SK-N-SH (cell line): Measurements from ENCODE around the gene TDP1. TPM values are rescaled to one million over a fixed set of nuclear protein-coding genes. Genes with fewer than 3 reads are reported as not detected.

Source experiments
- CTCF ChIA-PET: fragments of 300-600, 350-600 bp; formaldehyde crosslinking; extraction: SDS; loops from one replicate; lab custom pipeline; 2021; lab: Yijun Ruan, JAX
- POLR2A ChIA-PET: fragments of 350-600 bp; sonication (Branson Sonifier 250); formaldehyde crosslinking; extraction: SDS; loops from one replicate; lab custom pipeline; 2020; ENCODE audit warnings: antibody characterized with exemption, inconsistent platforms; lab: Yijun Ruan, JAX
- DNase-seq: peaks from one replicate; pipeline ENCODE4 v3.0.0; 2012
- H2AFZ ChIP-seq: fragments of 200-600 bp; sonication (generic); 2 replicates; pipeline ENCODE4 v1.8.1; 2016; ENCODE audit warnings: antibody characterized with exemption, mild to moderate bottlenecking, low read depth
- H3F3A ChIP-seq: fragments of 200-600 bp; sonication (generic); replicated peaks from 2 replicates; pipeline ENCODE3; 2016; ENCODE audit warnings: antibody characterized with exemption, mild to moderate bottlenecking; ENCODE audit not compliant: insufficient read depth
- H3K27ac ChIP-seq, 2 experiments: fragments of 200-500 bp in 1 of 2; fragments of 200-600 bp in 1 of 2; sonication (Bioruptor generic) in 1 of 2; sonication (generic), shearing (Covaris generic) in 1 of 2; 2 replicates each; pipeline versions ENCODE4 v1.5.1 to v1.6.1; 2014 to 2016; ENCODE audit warnings: low read depth in 2 of 2, inconsistent platforms in 1 of 2, low read length in 1 of 2, mild to moderate bottlenecking in 1 of 2, mixed read lengths in 1 of 2
- H3K27me3 ChIP-seq: fragments of 200-600 bp; sonication (generic), shearing (Covaris generic); 2 replicates; pipeline ENCODE4 v1.6.1; 2016; ENCODE audit warnings: mixed run types; ENCODE audit not compliant: insufficient read depth
- H3K36me3 ChIP-seq, 2 experiments: fragments of 200-500 bp in 1 of 2; fragments of 200-600 bp in 1 of 2; sonication (Bioruptor generic) in 1 of 2; sonication (generic) in 1 of 2; replicated peaks in 1 of 2; 2 replicates each; pipeline versions ENCODE3 to v1.5.1; 2014 to 2016; ENCODE audit warnings: low read length in 1 of 2, mild to moderate bottlenecking in 1 of 2; ENCODE audit not compliant: insufficient read depth in 2 of 2, control insufficient read depth in 1 of 2
- H3K4me1 ChIP-seq, 2 experiments: fragments of 200-500 bp in 1 of 2; fragments of 200-600 bp in 1 of 2; sonication (Bioruptor generic) in 1 of 2; sonication (generic), shearing (Covaris generic) in 1 of 2; 2 replicates each; pipeline versions ENCODE4 v1.5.1 to v1.6.1; 2014 to 2016; ENCODE audit warnings: low read depth in 1 of 2, low read length in 1 of 2, mixed run types in 1 of 2; ENCODE audit not compliant: insufficient read depth in 2 of 2, control insufficient read depth in 1 of 2
- H3K4me2 ChIP-seq: fragments of 200-600 bp; sonication (generic), shearing (Covaris generic); 2 replicates; pipeline ENCODE4 v1.6.1; 2017; ENCODE audit warnings: mixed run types
- H3K4me3 ChIP-seq, 2 experiments: fragments of 200-500 bp in 1 of 2; fragments of 200-600 bp in 1 of 2; sonication (Bioruptor generic) in 1 of 2; sonication (generic), shearing (Covaris generic) in 1 of 2; 2 replicates each; pipeline versions ENCODE4 v1.5.1 to v1.8.1; 2014 to 2016; ENCODE audit warnings: low read depth in 2 of 2, inconsistent platforms in 1 of 2, low read length in 1 of 2, mild to moderate bottlenecking in 1 of 2, mixed read lengths in 1 of 2, moderate library complexity in 1 of 2
- H3K79me2 ChIP-seq: fragments of 200-600 bp; sonication (generic); 2 replicates; pipeline ENCODE4 v1.8.1; 2017; ENCODE audit warnings: mild to moderate bottlenecking; ENCODE audit not compliant: insufficient read depth
- H3K9ac ChIP-seq: fragments of 200-600 bp; sonication (generic); 2 replicates; pipeline ENCODE4 v1.6.1; 2017; ENCODE audit warnings: mixed run types
- H3K9me2 ChIP-seq: fragments of 200-600 bp; sonication (generic); 2 replicates; pipeline ENCODE4 v1.6.1; 2017; ENCODE audit warnings: mixed run types
- H3K9me3 ChIP-seq: fragments of 200-600 bp; sonication (generic); 2 replicates; pipeline ENCODE4 v1.6.1; 2017; ENCODE audit warnings: mixed run types, mild to moderate bottlenecking, moderate library complexity
- H4K20me1 ChIP-seq: fragments of 200-600 bp; sonication (generic); 2 replicates; pipeline ENCODE4 v1.6.1; 2017; ENCODE audit warnings: mild to moderate bottlenecking, mixed run types; ENCODE audit not compliant: insufficient read depth
- ELF1 ChIP-seq: IDR thresholded peaks from 2 replicates; pipeline ENCODE4 v1.4.0; 2012
- EP300 ChIP-seq, 2 experiments: IDR thresholded peaks; 2 replicates each; pipeline versions ENCODE4 v1.4.0 to v1.6.1; 2012; ENCODE audit warnings: borderline replicate concordance in 1 of 2, low read depth in 1 of 2, low read length in 1 of 2
- FOSL2 ChIP-seq: IDR thresholded peaks from 2 replicates; pipeline ENCODE4 v1.4.0; 2012; ENCODE audit warnings: low read depth, mild to moderate bottlenecking, moderate library complexity, borderline replicate concordance
- FOXJ3 ChIP-seq: sonication (generic); formaldehyde crosslinking; IDR thresholded peaks from 2 replicates; pipeline ENCODE4 v1.5.1; 2020; ENCODE audit warnings: mild to moderate bottlenecking, missing genetic modification reagents
- FOXM1 ChIP-seq: IDR thresholded peaks from 2 replicates; pipeline ENCODE4 v1.4.0; 2012; ENCODE audit warnings: low read depth, mild to moderate bottlenecking
- JUND ChIP-seq: IDR thresholded peaks from 2 replicates; pipeline ENCODE4 v1.4.0; 2012
- MXI1 ChIP-seq: IDR thresholded peaks from 2 replicates; pipeline ENCODE4 v1.6.1; 2012; ENCODE audit warnings: mild to moderate bottlenecking, low read depth, low read length, improper control_type of control experiment
- NFIC ChIP-seq: IDR thresholded peaks from 2 replicates; pipeline ENCODE4 v1.4.0; 2012; ENCODE audit warnings: borderline replicate concordance
- NRF1 ChIP-seq: IDR thresholded peaks from 2 replicates; pipeline ENCODE4 v1.6.1; 2012; ENCODE audit warnings: low read depth, mild to moderate bottlenecking, low read length
- POLR2AphosphoS5 ChIP-seq: IDR thresholded peaks from 2 replicates; pipeline ENCODE4 v1.6.1; 2012; ENCODE audit warnings: low read depth, low read length
- RAD21 ChIP-seq: IDR thresholded peaks from 2 replicates; pipeline ENCODE4 v1.6.1; 2012; ENCODE audit warnings: mild to moderate bottlenecking, low read length
- SIN3A ChIP-seq: IDR thresholded peaks from 2 replicates; pipeline ENCODE4 v1.6.1; 2012; ENCODE audit warnings: low read depth, mild to moderate bottlenecking, low read length, moderate library complexity, borderline replicate concordance
- TCF12 ChIP-seq: IDR thresholded peaks from 2 replicates; pipeline ENCODE4 v1.4.0; 2012
- TEAD4 ChIP-seq: IDR thresholded peaks from 2 replicates; pipeline ENCODE4 v1.4.0; 2012; ENCODE audit warnings: mild to moderate bottlenecking, borderline replicate concordance; ENCODE audit not compliant: insufficient read depth
- WGBS: methylation state at CpG from one replicate; pipeline ENCODE4 v1.1.6; 2017; ENCODE audit warnings: low lambda C conversion rate; 5-methylcytosine and 5-hydroxymethylcytosine counted together
- polyA plus RNA-seq, 3 experiments: library from polyadenylated mRNA; depleted of rRNA; stranded (reverse); fragments of >200 nt; gene quantifications; 2 replicates each; pipeline ENCODE4 v1.2.3, GENCODE V29; 2012
- TF ChIP-seq, protein P1 (sequence below): fragments of 200-600 bp; sonication (generic); IDR thresholded peaks from 2 replicates; pipeline ENCODE4 v1.6.1; 2017; ENCODE audit warnings: antibody characterized with exemption, mild to moderate bottlenecking, moderate library complexity
- TF ChIP-seq, protein P2 (sequence below): fragments of 150-350 bp; IDR thresholded peaks from 2 replicates; pipeline ENCODE4 v1.6.1; 2016; ENCODE audit warnings: mild to moderate bottlenecking, low read depth, low read length
- TF ChIP-seq, protein P3 (sequence below): IDR thresholded peaks from 2 replicates; pipeline ENCODE4 v1.4.0; 2012; ENCODE audit warnings: low read depth, borderline replicate concordance

The TDP1 gene
- polyA plus RNA-seq, 1 of the 3 experiments (the other 2 are of a cell fraction) = 14.5 TPM

DNA sequence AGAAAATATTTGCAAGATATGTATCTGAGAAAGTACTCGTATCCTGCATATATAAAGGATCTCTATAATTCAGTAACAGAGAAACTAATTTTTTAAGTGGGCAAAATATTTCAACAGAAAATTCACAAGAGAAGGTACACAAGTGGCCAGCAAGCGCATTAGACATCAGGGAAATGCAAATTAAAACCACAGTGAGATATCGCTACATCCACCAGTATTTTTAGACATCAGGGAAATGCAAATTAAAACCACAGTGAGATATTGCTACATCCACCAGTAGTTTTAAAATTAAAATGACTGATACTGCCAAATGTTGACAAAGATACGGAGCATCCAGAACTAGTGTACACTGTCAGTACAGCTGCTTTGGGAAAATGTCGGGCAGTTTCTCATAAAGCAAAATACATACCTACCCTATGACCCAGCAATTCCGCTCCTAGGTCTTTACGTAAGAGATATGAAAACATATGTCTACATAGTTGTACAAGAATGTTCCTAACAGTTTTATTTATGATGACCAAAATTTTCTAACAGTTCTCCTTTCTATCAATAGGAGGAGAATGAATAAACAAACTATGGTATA is 103.2 kb downstream of the TDP1 start:
- no peak for DNase-seq
- Histone ChIP-seq H3K4me3 (no peak overlapping the region), H3K27me3 (peaks cover 29% of the 10 kb centered on the region), H3K4me1 (peaks cover 0 to 16% of the 10 kb centered on the region in 2 experiments; a peak in 1 of 4 replicates), H3K9ac (no peak overlapping the region), H3F3A (peaks cover 2% of the 10 kb centered on the region), H4K20me1 (no peaks in the 10 kb centered on the region), H3K27ac (no peak overlapping the region), H3K36me3 (no peaks in the 10 kb centered on the region), H2AFZ (no peak overlapping the region), H3K4me2 (no peak overlapping the region)
- POLR2A ChIA-PET = no interaction called here
- 85% methylated on average over 7 of the region's 7 CpGs for WGBS
- no peak for TF ChIP-seq SIN3A
- no peak for TF ChIP-seq TEAD4
- TF ChIP-seq, protein P1, sequence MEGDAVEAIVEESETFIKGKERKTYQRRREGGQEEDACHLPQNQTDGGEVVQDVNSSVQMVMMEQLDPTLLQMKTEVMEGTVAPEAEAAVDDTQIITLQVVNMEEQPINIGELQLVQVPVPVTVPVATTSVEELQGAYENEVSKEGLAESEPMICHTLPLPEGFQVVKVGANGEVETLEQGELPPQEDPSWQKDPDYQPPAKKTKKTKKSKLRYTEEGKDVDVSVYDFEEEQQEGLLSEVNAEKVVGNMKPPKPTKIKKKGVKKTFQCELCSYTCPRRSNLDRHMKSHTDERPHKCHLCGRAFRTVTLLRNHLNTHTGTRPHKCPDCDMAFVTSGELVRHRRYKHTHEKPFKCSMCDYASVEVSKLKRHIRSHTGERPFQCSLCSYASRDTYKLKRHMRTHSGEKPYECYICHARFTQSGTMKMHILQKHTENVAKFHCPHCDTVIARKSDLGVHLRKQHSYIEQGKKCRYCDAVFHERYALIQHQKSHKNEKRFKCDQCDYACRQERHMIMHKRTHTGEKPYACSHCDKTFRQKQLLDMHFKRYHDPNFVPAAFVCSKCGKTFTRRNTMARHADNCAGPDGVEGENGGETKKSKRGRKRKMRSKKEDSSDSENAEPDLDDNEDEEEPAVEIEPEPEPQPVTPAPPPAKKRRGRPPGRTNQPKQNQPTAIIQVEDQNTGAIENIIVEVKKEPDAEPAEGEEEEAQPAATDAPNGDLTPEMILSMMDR = no peak
- TF ChIP-seq EP300 (IDR thresholded peaks at IDR 0.05; ENCODE audit: borderline replicate concordance in 1 of 2, low read depth in 1 of 2, low read length in 1 of 2) = no peak
- TF ChIP-seq POLR2AphosphoS5 = no peak
- no peak for TF ChIP-seq FOXM1
- TF ChIP-seq, protein P2, sequence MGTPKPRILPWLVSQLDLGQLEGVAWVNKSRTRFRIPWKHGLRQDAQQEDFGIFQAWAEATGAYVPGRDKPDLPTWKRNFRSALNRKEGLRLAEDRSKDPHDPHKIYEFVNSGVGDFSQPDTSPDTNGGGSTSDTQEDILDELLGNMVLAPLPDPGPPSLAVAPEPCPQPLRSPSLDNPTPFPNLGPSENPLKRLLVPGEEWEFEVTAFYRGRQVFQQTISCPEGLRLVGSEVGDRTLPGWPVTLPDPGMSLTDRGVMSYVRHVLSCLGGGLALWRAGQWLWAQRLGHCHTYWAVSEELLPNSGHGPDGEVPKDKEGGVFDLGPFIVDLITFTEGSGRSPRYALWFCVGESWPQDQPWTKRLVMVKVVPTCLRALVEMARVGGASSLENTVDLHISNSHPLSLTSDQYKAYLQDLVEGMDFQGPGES = no peak
- TF ChIP-seq ELF1 = no peak
- TF ChIP-seq, all 33 proteins: peak for 0
- Histone ChIP-seq H3K9me2 (no peaks in the 10 kb centered on the region), H3K79me2 (no peaks in the 10 kb centered on the region), H3K9me3 (no peaks in the 10 kb centered on the region)
- CTCF ChIA-PET = interaction anchor here (1.1 to 1.8 kb wide), 7 partner anchors 23 to 86 kb away, joined by 3 to 24 read pairs (median 5); no protein-coding TSS in a partner anchor

DNA sequence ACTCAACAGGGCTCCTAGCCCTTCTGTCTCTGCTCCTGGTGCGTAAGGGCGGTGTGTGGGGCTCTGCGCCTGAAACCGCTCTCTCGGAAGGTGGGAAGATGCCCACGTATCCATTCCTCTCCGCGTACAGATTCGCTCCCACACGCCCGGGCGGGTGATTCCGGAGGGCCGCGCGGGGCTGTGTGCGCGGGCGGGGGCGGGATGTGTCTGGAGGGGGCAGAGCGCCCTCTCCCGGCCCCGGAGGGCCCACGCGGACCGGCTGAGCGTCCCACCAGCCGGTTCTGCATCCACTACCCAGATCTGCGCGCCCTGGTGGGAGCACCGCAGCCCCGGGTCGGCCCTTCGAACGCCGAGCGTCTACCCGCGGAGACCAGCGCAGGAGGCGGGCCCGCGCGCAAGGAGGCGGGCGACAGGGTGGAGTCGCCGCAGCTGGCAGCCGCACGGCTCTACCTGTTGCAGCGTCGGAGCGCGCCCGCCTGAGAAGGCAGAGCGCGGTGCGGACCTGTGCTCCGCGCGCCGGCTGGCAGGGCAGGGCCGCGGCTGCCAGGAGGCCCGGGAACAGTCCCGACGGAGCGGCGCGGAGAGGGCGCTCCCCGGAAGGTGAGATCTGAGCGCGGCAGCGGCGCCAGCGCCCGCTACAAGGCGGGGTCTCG is 104.7 kb downstream of the TDP1 start:
- H3K9me2 ChIP-seq = no peaks in the 10 kb centered on the region
- ChIA-PET CTCF (interaction anchor here (0.6 to 1.8 kb wide), 27 partner anchors 8 to 195 kb away, joined by 3 to 24 read pairs (median 4); partner anchors contain the start of gene TDP1), POLR2A (no interaction called here)
- H2AFZ ChIP-seq = peak overlapping the region; percentile 60; the same call in 1 of the 2 replicates
- peak; percentile 92 for DNase-seq
- peaks cover 33% of the 10 kb centered on the region for H3K27me3 ChIP-seq
- H3K79me2 ChIP-seq = no peaks in the 10 kb centered on the region
- no peak for TF ChIP-seq FOXJ3 (CRISPR knock-in tag)
- TF ChIP-seq FOSL2 = no peak
- TF ChIP-seq ELF1 = no peak
- TF ChIP-seq JUND = no peak
- TF ChIP-seq, protein P3, sequence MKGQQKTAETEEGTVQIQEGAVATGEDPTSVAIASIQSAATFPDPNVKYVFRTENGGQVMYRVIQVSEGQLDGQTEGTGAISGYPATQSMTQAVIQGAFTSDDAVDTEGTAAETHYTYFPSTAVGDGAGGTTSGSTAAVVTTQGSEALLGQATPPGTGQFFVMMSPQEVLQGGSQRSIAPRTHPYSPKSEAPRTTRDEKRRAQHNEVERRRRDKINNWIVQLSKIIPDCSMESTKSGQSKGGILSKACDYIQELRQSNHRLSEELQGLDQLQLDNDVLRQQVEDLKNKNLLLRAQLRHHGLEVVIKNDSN = no peak
- TF ChIP-seq POLR2AphosphoS5 = no peak
- TF ChIP-seq, protein P1 = peak; percentile 55
- TF ChIP-seq NFIC = no peak
- peak; percentile 56 for TF ChIP-seq RAD21
- no peak for TF ChIP-seq NRF1
- TF ChIP-seq MXI1 = no peak
- no peak for TF ChIP-seq TCF12
- no peak for TF ChIP-seq TEAD4
- WGBS = 26% methylated on average over 13 of the region's 80 CpGs
- no peak overlapping the region for H3K9ac ChIP-seq
- peaks cover 2% of the 10 kb centered on the region for H3F3A ChIP-seq
- no peaks in the 10 kb centered on the region for H4K20me1 ChIP-seq
- peaks cover 0 to 16% of the 10 kb centered on the region in 2 experiments; a peak in 1 of 4 replicates for H3K4me1 ChIP-seq
- H3K36me3 ChIP-seq = no peaks in the 10 kb centered on the region
- no peaks in the 10 kb centered on the region for H3K9me3 ChIP-seq
- no peak overlapping the region for H3K27ac ChIP-seq
- peak overlapping the region; percentile 85 for H3K4me2 ChIP-seq
- H3K4me3 ChIP-seq = peak overlapping the region; percentile 50 to 54
